Activated T-cell treated with anti-CD3 and anti-CD28 coated beads, Interleukin-2, amount 50 U/mL, for 1 hour (primary cell): ENCODE results near the gene MAML3.

Experiments
- DNase-seq: peaks from one replicate; pipeline ENCODE4 v3.0.0-alpha.2; 2020

The MAML3 gene

DNA sequence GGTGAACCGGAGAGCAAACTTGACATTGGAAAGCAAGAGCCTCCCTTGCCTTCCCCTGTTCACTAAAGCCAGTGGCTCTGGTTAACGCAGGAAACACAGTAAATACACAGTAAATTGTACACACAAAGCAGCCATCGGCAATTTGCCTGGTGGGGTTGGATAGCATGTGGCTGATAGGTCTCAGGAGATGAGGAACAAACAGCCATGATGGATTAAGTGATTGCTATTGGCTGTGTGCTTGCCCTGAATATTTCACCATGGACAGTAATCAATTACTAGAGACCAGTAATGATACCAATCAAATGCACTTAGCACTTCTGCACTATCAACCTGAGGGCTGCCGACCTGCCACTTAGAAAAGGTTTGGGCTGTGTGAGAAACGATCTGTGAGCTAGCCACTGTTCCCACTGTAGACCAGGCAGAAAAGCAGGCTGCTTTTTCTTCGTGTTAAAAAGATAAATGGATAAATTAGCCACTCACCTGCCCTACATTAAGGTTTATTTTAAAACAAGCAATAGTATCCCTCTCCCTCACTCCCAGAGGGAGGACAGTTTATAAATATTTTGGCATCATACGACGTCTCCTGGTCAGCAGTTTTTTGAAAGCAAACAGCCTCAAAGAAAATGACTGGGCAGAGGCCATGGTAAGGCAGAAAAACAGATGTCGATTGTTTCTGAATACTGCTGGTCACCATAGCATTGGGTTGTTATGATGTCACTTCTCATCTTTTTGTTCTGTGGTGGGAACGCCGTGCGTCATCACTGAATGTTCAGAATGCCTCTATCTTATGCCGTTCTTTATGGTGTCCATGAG is 167.1 kb downstream of the MAML3 start:
- DNase-seq = no peak

- no peak for DNase-seq
Measured at GRCh38 chr4:139986106-139986505, 167.9 kb downstream of the MAML3 start.

DNA sequence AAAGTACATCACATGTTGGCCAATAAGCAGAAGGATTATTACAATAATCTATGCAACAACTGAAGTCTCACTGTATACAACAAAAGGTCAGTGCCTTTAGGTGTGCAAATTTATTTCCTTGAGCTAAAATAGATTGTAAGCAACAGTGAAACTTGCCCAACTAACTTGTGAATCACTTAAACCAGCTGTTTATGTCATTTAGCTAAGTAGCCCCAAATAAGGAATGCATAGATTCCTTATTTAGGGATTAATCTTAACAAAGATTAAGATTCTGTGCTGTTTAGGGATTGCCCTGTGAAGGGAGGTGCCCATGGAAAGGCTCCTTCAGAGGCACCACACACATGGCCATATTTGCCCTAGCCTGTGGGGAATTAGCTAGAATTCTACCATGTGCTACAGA is 168.6 kb downstream of the MAML3 start:
- no peak for DNase-seq

- DNase-seq = no peak
Measured at GRCh38 chr4:139984471-139984870, 169.5 kb downstream of the MAML3 start.

DNA sequence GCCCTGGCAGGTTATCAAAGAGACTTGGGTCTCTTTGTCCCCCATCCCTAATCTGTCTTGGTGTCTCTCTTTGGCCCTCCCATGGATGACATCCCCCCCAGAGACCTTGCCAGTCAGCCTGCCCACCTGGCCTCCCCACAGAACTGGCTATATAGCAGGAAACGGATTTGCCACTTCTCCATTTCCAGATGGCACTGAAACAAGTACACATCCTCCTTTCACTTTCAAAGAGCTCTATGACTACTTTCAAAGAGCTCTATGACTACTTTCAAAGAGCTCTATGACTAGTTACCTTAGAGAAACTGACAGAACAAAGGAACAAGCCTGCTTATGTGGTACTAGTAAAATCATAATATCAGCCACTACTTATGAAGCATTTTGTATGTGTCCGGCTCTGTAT is 175.3 kb downstream of the MAML3 start:
- DNase-seq = no peak

DNA sequence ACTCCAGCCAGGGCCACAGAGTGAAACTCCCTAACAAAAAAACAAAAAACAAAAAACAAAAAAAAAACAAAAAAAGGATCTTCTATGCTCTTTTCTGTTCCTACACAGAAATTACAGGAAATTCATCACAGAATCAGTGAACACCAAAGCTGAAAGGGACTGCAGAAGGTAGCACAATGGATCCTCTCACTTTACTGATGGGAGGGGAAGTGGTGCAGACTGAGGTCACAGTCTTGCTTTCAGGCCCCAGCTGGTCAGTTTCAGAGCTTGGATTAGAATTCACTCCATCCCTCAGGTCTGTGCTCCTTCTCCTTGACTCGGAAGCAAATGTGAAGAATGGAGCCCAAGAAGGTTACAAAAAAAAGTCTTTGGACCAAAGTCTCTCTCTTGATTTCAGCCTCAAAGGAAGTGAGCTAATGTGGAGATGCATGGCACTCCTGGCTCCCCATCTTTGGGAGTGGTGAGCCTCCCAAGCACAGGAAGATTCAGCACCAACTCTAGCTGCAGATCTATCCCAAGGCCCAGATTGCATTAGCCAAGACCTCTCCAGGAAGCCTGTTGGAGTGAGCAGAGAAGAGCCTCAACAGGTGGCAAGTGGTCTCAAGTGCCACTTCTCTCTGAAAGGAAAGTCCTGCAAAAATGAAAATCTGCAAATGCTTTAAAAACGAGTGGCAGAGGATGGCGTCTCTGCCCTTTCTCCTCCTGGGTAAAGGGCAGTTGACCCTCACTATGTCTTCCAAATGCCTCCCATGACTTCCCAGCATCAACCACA is 176.0 kb downstream of the MAML3 start:
- no peak for DNase-seq

GRCh38 chr4:139975830-139976272 is 178.1 kb downstream of the MAML3 start:
- DNase-seq = no peak

- no peak for DNase-seq
Measured at GRCh38 chr4:139973616-139974015, 180.4 kb downstream of the MAML3 start.

DNA sequence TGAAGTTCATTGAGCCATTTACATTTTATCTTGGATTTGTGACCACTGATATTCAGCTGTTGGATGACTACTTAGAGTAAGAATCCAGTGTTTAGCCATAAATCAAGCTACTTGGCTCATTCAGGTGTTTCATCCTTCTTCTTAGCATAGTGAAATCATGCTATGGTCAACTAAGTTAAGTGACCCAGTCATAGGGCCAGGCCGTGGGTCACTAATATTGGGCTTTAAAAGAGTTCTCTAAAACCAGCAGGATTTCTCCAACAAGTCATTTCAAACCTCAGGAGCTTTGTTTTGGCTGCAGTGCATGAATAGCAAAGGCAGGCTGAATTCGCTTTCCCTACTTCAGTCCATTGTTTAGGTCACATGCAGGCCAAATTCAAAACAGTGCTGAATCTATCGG is 181.0 kb downstream of the MAML3 start:
- no peak for DNase-seq

DNA sequence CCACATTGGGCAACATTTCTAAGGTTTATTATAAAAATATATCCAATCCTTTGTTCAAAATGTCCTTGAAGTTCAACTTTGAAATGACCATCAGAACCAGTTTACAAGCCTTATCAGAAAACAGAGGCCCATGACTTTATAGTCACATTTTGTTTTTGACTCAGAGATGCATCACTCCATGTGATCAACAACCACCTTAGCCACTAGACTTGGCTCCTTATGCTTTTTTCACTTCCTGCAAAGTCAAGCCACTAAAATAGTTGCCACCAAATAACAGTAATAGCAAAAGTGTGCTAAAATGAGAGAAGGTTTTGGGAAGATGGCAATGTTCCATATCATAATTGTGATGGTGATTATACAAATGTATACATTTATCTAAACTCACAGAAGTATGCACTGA is 181.7 kb downstream of the MAML3 start:
- DNase-seq = no peak

- no peak for DNase-seq
Measured at GRCh38 chr4:139971111-139971510, 182.9 kb downstream of the MAML3 start.

GRCh38 chr4:139969635-139970266 is 184.2 kb downstream of the MAML3 start:
- DNase-seq = no peak

GRCh38 chr4:139968831-139969230 is 185.2 kb downstream of the MAML3 start:
- no peak for DNase-seq

DNA sequence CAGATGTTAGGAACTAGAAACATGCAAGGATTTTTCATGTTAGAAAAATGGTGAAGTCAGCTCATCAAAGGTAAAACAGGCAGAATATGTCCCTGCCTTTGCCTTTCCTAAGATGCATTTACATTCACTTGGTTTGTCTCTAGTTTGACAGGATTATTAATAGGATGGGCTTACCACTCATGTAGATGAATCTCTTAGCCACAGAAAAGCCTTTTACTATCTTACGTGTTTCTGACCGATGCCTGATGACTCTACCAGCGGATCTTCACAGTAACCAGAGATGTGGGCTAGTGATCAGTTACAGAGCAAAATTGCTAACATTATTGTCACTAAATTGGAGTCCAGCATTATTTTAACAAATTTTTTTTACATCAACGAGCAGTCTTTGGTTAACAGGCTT is 187.6 kb downstream of the MAML3 start:
- no peak for DNase-seq

DNA sequence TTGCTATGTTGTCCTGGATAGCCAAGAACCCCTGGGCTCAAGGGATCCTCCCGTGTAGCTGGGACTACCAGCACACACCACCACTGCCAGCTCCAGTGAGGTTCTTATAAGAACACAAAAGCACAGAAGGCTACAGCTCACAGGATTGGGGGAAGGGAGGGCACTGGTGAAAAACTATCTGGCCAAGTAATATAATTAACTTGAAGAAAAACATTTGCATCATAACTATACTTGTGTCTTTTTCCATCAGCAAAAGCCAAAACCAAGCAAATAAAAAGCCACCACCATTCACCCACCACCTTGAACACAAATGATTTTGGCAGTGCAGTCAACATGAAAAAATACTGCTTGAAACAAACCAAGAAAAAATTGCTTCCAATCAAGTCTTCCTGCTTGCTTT is 188.2 kb downstream of the MAML3 start:
- no peak for DNase-seq

GRCh38 chr4:139963708-139964107 is 190.3 kb downstream of the MAML3 start:
- no peak for DNase-seq

DNA sequence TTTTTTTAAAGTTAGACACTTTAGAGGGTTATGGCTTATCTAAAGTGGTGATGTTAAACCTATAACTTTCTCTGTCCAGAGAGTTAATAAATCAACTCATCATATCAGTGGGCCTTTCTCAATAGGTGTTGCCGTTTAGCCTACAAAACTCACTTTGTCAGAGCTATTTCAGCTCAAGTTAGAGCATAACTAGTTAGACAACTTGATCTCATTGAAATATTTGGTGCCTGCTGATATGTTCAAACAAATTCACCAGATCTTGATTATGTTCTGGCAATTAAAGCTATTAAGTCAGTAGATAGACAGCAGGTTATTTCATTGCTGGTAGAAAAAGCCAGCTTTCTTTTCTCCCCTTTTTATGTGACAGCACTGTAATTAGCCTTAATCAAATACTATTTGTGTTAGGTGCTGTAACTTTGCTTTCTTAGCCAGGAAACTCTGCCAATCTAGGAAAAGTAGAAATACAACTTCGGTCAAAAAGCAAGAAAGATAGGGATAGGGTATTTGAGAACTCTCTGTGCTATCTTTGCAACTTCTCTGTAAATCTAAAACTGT is 191.8 kb downstream of the MAML3 start:
- no peak for DNase-seq

- DNase-seq = no peak
Measured at GRCh38 chr4:139961344-139961946, 192.5 kb downstream of the MAML3 start.

DNA sequence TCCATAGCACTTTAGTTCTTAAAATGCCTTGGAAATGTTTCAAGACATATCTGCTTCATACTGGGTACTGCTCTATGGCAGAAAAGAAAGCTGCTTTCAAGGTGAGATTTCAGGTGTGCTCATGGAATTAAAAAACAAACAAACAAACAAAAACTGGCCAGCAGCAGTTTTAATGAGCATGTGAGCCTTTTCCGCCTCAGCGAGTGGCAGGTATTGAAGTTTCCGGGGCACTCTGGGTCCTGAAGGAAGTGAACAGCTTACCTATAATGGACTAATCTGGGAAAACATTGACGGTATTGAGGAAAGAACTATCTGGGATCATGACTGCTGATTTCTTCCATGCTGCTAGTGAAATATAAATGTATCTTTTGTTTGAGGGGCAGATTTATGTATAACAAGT is 194.6 kb downstream of the MAML3 start:
- DNase-seq = no peak

- DNase-seq = no peak
Measured at GRCh38 chr4:139958739-139959098, 195.3 kb downstream of the MAML3 start.

GRCh38 chr4:139957986-139958738 is 195.8 kb downstream of the MAML3 start:
- no peak for DNase-seq

DNA sequence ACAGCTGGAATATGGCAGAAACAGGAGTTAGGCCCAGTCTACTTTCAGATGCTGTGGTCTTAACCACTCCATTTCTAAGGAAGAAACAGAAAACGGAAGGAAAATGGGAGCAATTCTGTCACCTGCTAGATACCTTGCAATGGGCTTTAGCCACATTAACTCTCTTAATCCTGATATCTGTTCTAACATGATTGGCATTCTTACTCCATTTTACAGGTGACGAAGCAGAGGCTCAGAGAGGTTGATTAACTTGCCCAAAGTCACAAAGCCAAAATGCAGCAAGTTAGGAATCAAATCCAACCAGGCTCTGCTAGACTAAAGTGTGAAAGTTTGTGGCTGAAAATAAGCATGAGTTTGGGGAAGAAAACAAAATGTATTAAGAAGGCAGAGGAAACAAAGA is 196.9 kb downstream of the MAML3 start:
- DNase-seq = no peak
